CD4-positive, alpha-beta T cell treated with Interleukin-17A for 4 hours (primary cell): ENCODE data around the gene POLE.

Experiments used
- DNase-seq: peaks from one replicate; pipeline ENCODE4 v3.0.0-alpha.2; 2020; ENCODE audit warnings: mixed read lengths

The POLE gene

GRCh38 chr12:132649226-132649945, 37.8 kb downstream of the POLE start:
- no peak for DNase-seq

DNA sequence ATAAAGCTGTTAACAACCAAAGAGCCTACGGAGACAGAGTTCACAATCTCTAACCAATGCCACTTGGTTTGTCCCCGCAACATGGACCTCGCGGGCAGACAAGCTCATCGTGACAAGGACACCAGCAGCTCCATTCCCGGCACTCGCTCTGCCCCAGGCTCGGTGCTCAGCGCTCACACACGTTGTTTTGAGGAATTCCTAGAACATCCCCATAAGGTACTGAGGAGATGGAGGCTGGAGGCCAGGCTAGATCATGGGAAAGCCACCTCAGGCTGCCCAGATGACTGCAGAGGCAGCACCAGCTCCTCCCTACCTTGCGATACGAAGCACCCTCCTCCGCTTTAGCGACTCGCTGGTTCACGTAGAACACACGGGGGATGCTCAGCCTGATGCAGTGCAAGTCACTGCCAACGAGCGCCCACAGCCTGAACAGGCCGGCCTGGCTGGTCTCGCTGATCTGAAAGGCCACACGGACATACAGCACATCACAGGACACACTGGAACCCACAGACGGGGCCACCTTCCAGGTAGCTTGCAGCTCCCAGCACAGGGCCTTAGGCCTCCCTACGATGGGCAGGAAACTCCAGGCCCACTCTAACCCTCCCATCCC, 38.4 kb downstream of the POLE start:
- DNase-seq: no peak

DNA sequence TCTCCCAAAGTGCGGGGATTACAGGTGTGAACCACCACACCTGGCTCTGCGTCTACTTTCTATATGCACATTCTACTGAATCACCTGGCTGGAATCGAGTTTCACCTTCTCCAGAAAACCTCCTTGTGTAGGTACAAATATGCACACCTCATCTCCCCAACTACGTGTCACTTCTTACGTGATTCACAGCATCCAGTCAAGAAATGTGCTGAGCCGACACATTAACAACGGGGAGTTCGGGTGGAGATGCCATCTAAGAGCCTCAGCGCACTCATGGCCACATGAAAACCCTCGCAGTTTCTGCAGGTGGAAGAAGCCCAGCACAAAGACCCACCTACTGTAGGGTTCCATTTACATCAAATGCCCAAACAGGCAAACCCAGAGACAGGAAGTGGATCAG, 39.3 kb downstream of the POLE start:
- DNase-seq: no peak

DNA sequence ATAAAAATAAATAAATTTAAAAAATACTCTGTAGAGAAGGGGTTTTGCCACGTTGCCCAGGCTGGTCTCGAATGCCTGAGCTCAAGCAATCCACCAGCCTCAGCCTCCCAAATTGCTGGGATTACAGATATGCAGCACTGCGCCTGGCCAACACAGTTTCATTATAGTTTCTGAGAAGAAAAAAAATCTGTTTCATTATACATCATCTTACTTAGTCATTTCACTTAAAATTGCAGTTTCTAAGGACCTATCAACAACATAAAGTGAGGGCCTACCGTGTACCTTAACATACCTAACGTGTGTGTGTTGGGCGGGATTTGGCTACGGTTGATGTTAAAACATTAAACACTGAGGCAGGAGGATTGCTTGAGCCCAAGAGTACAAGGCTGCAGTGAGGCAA, 40.3 kb downstream of the POLE start:
- DNase-seq: no peak

DNA sequence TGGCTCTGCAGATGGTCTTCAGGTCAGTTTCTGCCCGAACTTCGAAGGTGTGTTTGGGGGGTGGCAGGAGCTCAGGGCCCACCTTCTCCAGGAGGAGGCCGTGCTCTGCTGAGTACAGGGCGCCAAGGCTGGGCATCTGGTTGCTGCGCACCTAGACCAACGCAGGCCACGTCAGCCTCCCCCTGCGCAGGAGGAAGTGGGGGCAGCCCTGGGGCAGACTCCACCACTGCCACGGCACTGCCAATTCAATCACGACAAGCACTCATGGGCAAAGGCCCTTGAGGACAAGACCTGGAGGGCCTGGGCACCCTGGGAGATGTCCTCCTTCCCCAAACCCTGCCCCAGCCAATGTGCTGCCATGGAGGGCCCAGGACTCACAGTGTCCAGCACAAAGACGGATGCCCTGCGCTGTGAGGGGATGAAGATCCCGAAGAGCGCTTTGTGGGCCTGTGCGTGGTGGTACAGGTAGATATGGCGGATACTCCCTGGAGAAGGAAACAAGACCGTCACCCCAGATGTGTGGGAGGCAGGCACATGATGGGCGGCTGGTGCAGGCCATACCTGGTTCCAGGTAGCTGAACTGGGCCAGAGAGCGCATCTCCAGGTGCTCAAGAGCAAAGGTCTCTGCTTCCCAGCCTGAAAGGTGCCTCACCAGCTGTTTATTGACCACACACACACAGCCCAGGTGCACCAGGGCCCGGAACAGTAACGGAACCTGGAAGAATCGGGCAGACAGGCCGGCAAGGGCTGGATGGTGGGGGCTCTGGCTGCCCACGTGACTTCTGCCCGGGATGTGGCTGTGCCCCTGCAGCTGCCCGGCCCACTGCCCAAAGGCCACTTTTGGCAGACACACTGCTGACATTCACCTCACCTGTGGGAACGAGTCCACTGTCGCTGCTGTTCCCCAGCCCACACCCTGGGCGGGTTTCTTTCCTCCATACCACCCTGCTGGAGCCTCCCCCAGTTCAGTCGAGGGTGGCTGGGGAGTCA, 44.0 kb downstream of the POLE start:
- no peak for DNase-seq

DNA sequence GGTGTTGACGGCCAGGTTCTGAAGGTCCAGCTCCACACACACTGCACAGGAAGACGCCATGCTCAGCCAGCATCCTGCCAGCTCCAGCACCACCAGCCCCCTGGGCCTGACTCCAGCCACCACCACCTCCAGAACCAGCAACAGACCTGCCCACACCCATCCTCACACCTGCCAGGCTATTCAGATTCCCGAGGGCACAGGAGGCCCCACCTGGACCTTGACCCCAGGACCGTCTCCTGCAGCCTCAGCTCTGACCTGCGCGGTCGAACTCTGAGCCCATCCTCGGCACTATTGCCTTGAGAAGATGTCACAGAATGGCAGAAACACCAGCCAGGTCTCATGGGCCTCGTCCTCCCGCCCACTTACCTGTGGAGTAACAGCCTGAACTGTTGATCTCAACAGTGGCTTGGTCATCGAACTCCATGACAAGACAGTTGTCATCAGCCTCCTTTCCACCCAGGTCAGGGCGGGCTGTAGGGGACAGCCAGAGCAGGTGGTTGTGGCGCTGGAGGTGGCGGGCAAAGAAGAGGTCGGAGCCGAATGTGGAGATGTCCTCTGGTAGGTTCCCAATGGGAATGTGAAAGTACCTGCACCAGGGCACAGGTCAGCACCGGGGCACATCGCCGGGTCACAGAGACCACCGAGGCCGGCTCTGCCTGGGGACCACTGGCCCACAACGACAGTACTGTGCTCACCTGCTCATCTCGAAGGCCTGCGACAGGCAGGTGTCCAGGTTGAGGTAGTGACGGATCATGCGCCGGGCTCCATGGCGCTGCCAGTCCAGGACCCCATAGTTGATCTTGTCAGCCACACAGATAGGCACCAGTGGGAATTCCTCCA, 45.1 kb downstream of the POLE start:
- no peak for DNase-seq

- no peak for DNase-seq
Measured at GRCh38 chr12:132640936-132641335, 46.2 kb downstream of the POLE start.

DNA sequence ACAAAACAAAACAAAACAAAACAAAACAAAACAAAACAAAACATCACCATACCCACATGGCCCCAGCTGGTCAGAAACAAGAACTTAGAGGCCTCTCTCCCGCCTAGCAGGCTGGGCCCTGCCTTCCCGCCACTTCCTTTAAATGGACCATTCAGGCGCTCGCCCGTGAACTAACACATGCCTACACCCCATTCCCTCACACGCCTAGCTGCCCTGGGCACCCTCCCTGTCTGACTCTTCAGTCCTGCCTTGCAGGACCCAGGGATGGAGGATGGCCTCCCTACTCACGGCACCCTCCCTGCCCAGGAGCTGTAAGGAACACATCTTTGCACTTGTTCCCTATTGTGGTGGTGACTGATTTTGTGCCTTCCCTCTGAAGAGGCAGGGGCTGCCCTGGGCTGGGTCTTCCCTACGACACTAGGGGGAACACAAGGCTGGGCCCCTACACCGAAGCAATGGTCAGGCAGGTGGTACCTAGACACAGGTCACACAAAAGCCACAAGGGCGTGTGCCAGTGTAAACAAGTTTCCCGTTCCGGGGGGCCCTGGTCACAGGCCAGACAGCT, 47.1 kb downstream of the POLE start:
- no peak for DNase-seq

GRCh38 chr12:132638541-132639408, 48.4 kb downstream of the POLE start:
- DNase-seq: no peak

- no peak for DNase-seq
Measured at GRCh38 chr12:132637811-132638210, 49.3 kb downstream of the POLE start.

DNA sequence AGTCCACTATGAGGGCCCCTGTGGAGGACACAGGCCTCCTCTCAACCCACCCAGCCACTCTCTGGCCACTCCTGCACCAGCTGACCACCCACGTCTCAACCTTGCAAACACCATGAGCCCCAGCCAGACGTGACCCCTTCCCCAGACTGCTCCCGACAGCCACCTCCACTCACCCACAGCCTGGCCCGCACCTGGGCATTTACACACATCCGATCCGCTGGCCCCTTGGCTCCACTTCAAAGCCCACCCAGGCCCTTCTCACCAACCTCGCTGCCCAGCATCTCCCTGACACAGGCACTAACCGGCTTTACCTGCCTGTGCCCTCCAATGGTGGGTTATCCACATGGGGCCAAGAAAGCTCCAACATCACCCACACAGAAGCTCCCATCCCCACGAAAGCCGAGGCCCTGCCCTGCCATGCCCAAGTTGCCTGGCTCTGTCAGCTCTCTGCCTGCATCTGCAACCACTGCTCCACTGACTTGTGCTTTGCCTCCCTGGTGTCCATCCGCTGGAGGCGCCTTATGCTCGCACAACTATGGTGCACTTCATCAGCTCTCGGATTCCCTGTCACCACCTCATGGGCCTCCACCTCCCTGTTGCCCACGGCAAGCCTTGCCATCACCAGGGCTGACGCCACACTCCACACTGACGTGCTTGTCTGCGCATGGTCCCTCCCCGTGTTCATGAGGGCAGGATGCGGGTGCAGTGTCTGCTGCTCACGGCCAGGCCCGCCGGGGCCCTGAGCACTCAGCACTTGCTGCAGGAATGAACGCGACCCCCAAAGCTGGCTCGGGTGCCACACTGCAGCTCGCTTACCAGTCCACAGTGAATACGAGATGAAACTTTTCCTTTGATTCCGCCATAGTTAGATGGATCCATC, 51.8 kb downstream of the POLE start:
- DNase-seq: no peak

DNA sequence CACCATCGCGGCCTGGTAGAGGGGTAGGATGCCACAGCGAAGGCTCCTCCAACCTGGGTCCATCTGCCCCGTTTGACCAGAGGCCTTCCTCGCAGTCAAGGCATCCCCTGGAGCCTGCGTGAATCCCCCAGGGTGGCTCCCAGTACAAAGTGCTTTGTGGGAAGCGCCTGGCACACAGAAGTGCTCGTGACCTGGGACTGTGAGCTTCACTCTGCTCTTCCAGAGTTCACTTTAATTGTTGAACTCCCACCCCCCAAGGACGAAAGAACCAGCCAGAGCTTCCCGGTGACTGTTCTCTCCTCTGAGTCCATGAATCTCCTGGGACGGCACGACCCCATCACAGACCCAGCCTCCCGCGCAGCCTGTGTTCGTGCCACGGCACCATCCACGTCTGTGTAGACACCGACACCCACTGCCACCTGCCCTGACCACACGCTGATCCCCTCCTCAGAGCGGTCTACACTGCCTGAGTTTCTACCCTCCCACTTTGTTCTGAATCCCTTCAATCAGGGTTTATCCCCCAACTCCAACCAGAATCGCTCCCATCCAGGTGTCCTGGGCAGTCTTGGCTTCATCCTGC, 52.6 kb downstream of the POLE start:
- no peak for DNase-seq

- no peak for DNase-seq
Measured at GRCh38 chr12:132633901-132634300, 53.2 kb downstream of the POLE start.

GRCh38 chr12:132633398-132633797, 53.7 kb downstream of the POLE start:
- no peak for DNase-seq

- DNase-seq: no peak
Measured at GRCh38 chr12:132632521-132633228, 54.5 kb downstream of the POLE start.

DNA sequence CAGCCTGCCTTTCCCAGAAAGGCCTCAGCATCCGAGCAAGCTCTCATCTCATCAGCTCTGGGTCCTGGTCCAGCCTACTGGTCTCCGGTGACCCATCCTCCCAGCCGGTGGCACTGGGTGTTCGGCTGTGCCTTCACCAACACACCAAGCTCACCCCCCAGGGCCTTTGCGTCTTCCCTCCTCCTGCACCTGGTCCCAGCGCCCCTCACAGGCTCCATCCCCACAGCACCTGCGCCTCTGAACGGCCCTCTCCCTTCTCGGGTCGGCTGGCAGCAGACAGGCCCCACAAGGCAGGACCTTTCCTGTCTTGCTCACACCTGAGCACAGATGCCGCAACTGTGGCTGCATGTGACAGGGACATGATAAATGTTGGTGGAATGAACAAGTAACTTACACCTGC, 55.5 kb downstream of the POLE start:
- no peak for DNase-seq

GRCh38 chr12:132630672-132631071, 56.5 kb downstream of the POLE start:
- DNase-seq: no peak

DNA sequence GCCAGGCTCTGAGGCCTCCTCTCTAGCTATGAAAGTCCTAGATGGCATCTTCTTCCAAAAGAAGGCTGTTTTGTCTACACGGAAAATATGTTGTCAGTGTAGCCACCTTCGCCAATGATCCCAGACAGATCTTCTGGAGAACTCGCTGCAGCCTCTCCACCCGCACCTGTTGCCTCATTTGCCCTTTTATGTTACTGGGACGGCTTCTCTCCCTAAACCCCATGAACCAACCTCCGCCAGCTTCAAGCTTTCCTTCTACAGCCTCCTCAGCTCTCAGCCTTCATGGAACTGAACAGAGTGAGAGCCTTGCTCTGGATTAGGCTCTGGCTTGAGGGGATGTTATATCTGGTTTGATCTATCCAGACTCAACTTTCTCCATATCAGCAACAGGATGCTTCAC, 57.8 kb downstream of the POLE start:
- no peak for DNase-seq

DNA sequence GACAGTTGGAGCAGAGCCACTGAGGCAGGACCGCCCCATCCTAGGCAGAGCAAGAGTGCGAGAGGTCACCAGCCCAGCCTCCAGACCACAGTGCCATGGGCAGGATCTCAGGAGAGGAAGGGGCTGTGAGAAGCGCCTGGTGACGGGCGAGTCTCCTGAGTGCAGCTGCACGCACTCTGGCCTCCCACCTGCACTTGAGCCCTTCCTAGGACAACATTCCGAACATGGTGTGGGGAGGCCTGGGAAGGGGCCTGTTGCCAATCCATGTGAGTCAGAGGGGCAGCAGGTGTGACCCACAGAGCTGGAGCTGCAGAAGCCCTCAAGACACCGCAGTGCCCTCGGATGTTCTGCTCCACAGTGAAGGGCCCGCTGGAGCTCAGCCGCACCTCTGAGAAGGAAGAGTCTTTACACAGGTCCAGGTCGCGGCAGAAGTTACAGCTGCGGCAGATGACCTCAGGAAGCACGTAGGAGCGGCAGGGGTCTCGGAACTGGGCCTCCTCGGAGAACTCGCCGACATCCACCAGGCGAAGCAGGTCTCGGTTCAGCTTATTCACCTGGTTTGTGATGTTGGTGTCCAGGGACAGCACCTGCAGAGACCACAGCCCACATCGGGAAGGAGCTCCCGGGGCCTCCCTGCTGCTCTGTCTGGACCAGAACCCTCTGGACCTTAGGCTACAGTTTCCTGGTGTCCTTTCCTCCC, 61.3 kb downstream of the POLE start:
- no peak for DNase-seq
